DND-41 (cell line): ENCODE data around the gene MSH3.

Experiments
- ATAC-seq: fragments of 200-7000 bp; cut with Tn5 transposase; 3 replicates; pipeline ENCODE4 v1.9.1; 2021; ENCODE audit warnings: low read depth; ENCODE audit not compliant: insufficient read depth
- DNase-seq: peaks from one replicate; pipeline ENCODE4 v3.0.0-alpha.2; 2020
- H2AFZ ChIP-seq: 2 replicates; pipeline ENCODE4 v1.6.0; 2012; ENCODE audit warnings: low read depth, low read length
- H3K27ac ChIP-seq: 2 replicates; pipeline ENCODE4 v1.5.1; 2012; ENCODE audit warnings: low read length, inconsistent platforms
- H3K27me3 ChIP-seq: fragments of 200-600 bp; sonication (generic); 2 replicates; pipeline ENCODE4 v1.6.0; 2012; ENCODE audit warnings: low read length, mild to moderate bottlenecking, inconsistent platforms; ENCODE audit not compliant: insufficient read depth, poor library complexity
- H3K36me3 ChIP-seq: 2 replicates; pipeline ENCODE4 v1.5.1; 2012; ENCODE audit warnings: low read length, inconsistent platforms; ENCODE audit not compliant: insufficient read depth
- H3K4me1 ChIP-seq: 2 replicates; pipeline ENCODE4 v1.5.1; 2012; ENCODE audit warnings: mild to moderate bottlenecking, low read length; ENCODE audit not compliant: insufficient read depth
- H3K4me2 ChIP-seq: 2 replicates; pipeline ENCODE4 v1.6.0; 2012; ENCODE audit warnings: mild to moderate bottlenecking, moderate library complexity, low read length, inconsistent platforms; ENCODE audit not compliant: insufficient read depth
- H3K4me3 ChIP-seq, 2 experiments: fragments of 200-600 bp in 1 of 2; shearing (Covaris generic) in 1 of 2; 2 replicates each; pipeline ENCODE4 v1.5.1; 2012 to 2016; ENCODE audit warnings: inconsistent platforms in 2 of 2, low read length in 2 of 2, mild to moderate bottlenecking in 2 of 2, low read depth in 1 of 2, moderate library complexity in 1 of 2
- H3K79me2 ChIP-seq: 2 replicates; pipeline ENCODE4 v1.6.0; 2012; ENCODE audit warnings: low read length, inconsistent platforms; ENCODE audit not compliant: insufficient read depth
- H3K9ac ChIP-seq: 2 replicates; pipeline ENCODE4 v1.6.0; 2012; ENCODE audit warnings: low read depth, mild to moderate bottlenecking, inconsistent platforms, low read length, moderate library complexity
- H3K9me3 ChIP-seq: 2 replicates; pipeline ENCODE4 v1.5.1; 2012; ENCODE audit warnings: low read length, moderate library complexity, mild to moderate bottlenecking, inconsistent platforms; ENCODE audit not compliant: insufficient read depth, severe bottlenecking
- H4K20me1 ChIP-seq: 2 replicates; pipeline ENCODE4 v1.6.0; 2012; ENCODE audit warnings: low read length; ENCODE audit not compliant: insufficient read depth
- EZH2 ChIP-seq: IDR thresholded peaks from 3 replicates; pipeline ENCODE4 v1.6.1; 2012; ENCODE audit warnings: borderline replicate concordance, low read depth, mild to moderate bottlenecking, moderate library complexity, low read length, inconsistent platforms; ENCODE audit not compliant: severe bottlenecking
- TF ChIP-seq, protein P1 (sequence below): IDR thresholded peaks from 2 replicates; pipeline ENCODE4 v1.5.1; 2012; ENCODE audit warnings: borderline replicate concordance, low read length, moderate library complexity, mild to moderate bottlenecking; ENCODE audit not compliant: poor library complexity, severe bottlenecking; ENCODE audit errors: extremely low read depth

Gene MSH3

DNA sequence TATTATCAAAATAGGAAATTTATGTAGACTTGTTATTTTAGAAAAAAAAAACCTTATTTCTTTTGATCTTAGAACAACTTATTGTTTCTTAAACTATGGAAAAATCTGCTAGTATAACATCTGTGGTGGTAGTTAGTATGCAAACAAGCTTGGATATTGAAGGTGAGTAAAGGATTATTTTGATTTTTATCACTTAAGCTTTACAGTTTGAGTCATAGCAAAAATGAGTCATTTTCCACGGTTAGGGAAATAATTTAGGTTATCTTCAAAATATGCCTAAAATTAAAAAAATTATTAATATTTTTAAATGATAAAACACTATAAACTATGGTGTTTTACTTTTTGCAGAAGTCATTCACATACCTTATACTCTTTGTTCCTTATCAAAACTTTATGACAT lies 107.5 kb downstream of the MSH3 start:
- ATAC-seq: no peak
- H3K27ac ChIP-seq: no peak overlapping the region
- peaks cover 11% of the 10 kb centered on the region for H3K4me1 ChIP-seq
- peaks cover 21% of the 10 kb centered on the region; the same call in 1 of the 2 replicates for H3K36me3 ChIP-seq
- H2AFZ ChIP-seq: no peak overlapping the region
- no peaks in the 10 kb centered on the region for H3K79me2 ChIP-seq
- no peak for DNase-seq
- no peaks in the 10 kb centered on the region for H3K27me3 ChIP-seq
- H3K4me2 ChIP-seq: no peak overlapping the region
- TF ChIP-seq, protein P1, sequence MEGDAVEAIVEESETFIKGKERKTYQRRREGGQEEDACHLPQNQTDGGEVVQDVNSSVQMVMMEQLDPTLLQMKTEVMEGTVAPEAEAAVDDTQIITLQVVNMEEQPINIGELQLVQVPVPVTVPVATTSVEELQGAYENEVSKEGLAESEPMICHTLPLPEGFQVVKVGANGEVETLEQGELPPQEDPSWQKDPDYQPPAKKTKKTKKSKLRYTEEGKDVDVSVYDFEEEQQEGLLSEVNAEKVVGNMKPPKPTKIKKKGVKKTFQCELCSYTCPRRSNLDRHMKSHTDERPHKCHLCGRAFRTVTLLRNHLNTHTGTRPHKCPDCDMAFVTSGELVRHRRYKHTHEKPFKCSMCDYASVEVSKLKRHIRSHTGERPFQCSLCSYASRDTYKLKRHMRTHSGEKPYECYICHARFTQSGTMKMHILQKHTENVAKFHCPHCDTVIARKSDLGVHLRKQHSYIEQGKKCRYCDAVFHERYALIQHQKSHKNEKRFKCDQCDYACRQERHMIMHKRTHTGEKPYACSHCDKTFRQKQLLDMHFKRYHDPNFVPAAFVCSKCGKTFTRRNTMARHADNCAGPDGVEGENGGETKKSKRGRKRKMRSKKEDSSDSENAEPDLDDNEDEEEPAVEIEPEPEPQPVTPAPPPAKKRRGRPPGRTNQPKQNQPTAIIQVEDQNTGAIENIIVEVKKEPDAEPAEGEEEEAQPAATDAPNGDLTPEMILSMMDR: no peak
- no peak for TF ChIP-seq EZH2
- H4K20me1 ChIP-seq: no peaks in the 10 kb centered on the region
- H3K9ac ChIP-seq: no peak overlapping the region
- H3K9me3 ChIP-seq: no peaks in the 10 kb centered on the region
- H3K4me3 ChIP-seq: no peak overlapping the region

DNA sequence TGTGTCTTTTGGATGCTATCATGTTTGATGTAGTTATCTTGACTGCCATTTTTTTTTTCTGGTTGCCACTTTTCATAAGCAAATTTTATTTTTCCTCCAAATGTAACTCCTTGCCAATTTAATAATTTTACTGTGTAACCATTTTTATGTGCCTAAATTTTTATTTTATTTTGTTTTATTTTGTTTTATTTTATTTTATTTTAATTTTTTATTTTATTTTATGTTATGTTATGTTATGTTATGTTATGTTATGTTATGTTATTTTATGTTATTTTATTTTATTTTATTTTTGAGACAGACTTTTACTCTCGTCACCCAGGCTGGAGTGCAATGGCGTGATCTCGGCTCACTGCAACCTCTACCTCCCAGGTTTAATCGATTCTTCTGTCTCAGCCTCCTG lies 108.1 kb downstream of the MSH3 start:
- Histone ChIP-seq H3K4me1 (peaks cover 5% of the 10 kb centered on the region; the same call in 1 of the 2 replicates), H3K9ac (no peak overlapping the region), H2AFZ (no peak overlapping the region), H3K27ac (no peak overlapping the region), H3K36me3 (peaks cover 21% of the 10 kb centered on the region; the same call in 1 of the 2 replicates), H3K4me2 (no peak overlapping the region), H3K9me3 (no peaks in the 10 kb centered on the region), H3K27me3 (no peaks in the 10 kb centered on the region), H3K79me2 (no peaks in the 10 kb centered on the region), H4K20me1 (no peaks in the 10 kb centered on the region), H3K4me3 (no peak overlapping the region)
- DNase-seq: no peak
- ATAC-seq: no peak
- no peak for TF ChIP-seq EZH2
- TF ChIP-seq, protein P1: no peak

DNA sequence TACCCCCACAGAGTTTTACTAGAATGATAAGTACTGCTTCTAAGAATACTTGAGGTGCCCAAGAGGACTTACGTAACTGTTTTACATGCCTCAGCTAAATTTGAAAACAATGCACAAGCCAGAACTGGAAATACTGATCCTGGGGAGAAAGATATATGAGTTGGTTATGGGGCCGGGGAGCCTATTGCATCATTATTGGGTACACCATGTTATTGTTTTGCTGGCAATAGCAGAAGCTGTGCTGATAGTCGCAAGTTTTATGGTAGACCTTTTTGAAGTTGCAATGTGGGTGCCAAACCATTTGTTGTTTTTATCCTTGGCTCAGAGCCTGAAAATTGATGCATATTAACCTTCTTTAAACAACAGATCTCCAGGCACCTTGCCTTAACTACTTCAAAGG lies 108.8 kb downstream of the MSH3 start:
- no peak overlapping the region for H2AFZ ChIP-seq
- no peak overlapping the region for H3K4me2 ChIP-seq
- ATAC-seq (no peak), DNase-seq (no peak)
- TF ChIP-seq, protein P1: no peak
- TF ChIP-seq EZH2: no peak
- no peaks in the 10 kb centered on the region for H3K27me3 ChIP-seq
- no peaks in the 10 kb centered on the region for H4K20me1 ChIP-seq
- peaks cover 22% of the 10 kb centered on the region; the same call in 1 of the 2 replicates for H3K36me3 ChIP-seq
- H3K27ac ChIP-seq: no peak overlapping the region
- no peaks in the 10 kb centered on the region for H3K79me2 ChIP-seq
- no peaks in the 10 kb centered on the region for H3K4me1 ChIP-seq
- no peaks in the 10 kb centered on the region for H3K9me3 ChIP-seq
- no peak overlapping the region for H3K9ac ChIP-seq
- no peak overlapping the region for H3K4me3 ChIP-seq
